ENCODE results near the gene NOTUM. TPM values are rescaled to one million over a fixed set of nuclear protein-coding genes. Genes with fewer than 3 reads are reported as not detected.

Gene NOTUM
- total and polyA plus RNA-seq, 2 of the 4 experiments (the other 2 are of a cell fraction): 0.05 TPM; not detected in 1

GRCh38 chr17:81904600-81905423, 56.2 kb downstream of the NOTUM start:
- Histone ChIP-seq H2AFZ (replicated peaks; ENCODE audit: low read length, poor library complexity) (no peak overlapping the region), H2AK5ac (ENCODE audit: low read depth, low read length) (no peak overlapping the region), H3K9me1 (ENCODE audit: insufficient read depth, low read length) (0 out of 2 replicates have a peak, but pooled peaks cover 4% of the 10 kb centered on the region), H3K56ac (ENCODE audit: extremely low read depth, insufficient read depth, low read length) (no peak overlapping the region), H4K91ac (ENCODE audit: insufficient read depth, low read depth, low read length) (no peak overlapping the region), H2BK5ac (ENCODE audit: low read depth, low read length, poor library complexity, severe bottlenecking) (no peak overlapping the region), H3K9me3 (ENCODE audit: control insufficient read depth, insufficient read depth, low read length) (no peaks in the 10 kb centered on the region), H3K4me2 (ENCODE audit: low read depth, low read length) (no peak overlapping the region), H2BK15ac (ENCODE audit: low read depth, low read length) (no peak overlapping the region), H3K14ac (replicated peaks; ENCODE audit: low read depth, low read length) (no peak overlapping the region), H2AK9ac (replicated peaks; ENCODE audit: low read depth, low read length, poor library complexity) (no peak overlapping the region), H3K4me1 (ENCODE audit: control insufficient read depth, insufficient read depth, low read length) (peaks cover 2% of the 10 kb centered on the region; the same call in 1 of the 2 replicates), H2BK20ac (ENCODE audit: low read depth, low read length) (no peak overlapping the region), H3K27ac (ENCODE audit: insufficient read depth, low read length) (no peak overlapping the region), H4K20me1 (ENCODE audit: insufficient read depth, low read length) (peaks cover 10% of the 10 kb centered on the region), H4K8ac (ENCODE audit: low read depth in 2 of 2, low read length in 2 of 2) (no peak overlapping the region), H3K27me3 (ENCODE audit: control insufficient read depth, insufficient read depth, low read length) (no peaks in the 10 kb centered on the region), H3K23ac (ENCODE audit: low read depth, low read length) (no peak overlapping the region), H3K36me3 (ENCODE audit: control insufficient read depth, insufficient read depth, low read length) (peaks cover 20% of the 10 kb centered on the region; the same call in 1 of the 2 replicates), H3K4me3 (ENCODE audit: insufficient read depth, low read depth, low read length) (no peak overlapping the region), H3K79me1 (ENCODE audit: low read depth in 1 of 2, low read length in 2 of 2) (peaks cover 0 to 20% of the 10 kb centered on the region in 2 experiments; a peak in 2 of 4 replicates), H4K5ac (ENCODE audit: low read depth, low read length) (no peak overlapping the region), H3K18ac (ENCODE audit: low read depth, low read length) (no peak overlapping the region), H2BK120ac (ENCODE audit: low read depth, low read length) (no peak overlapping the region), H3K9ac (ENCODE audit: low read depth, low read length) (no peak overlapping the region), H3K4ac (ENCODE audit: low read depth, low read length) (no peak overlapping the region)
- in situ Hi-C loops (cut with MboI; ENCODE audit: low sequenced_read_pairs) (no loop called here), intact Hi-C loops (cut with micrococcal nuclease) (no loop called here), dilution Hi-C loops (cut with HindIII; ENCODE audit: low sequenced_read_pairs, unreplicated experiment) (no loop called here)
- POLR2A ChIA-PET (ENCODE audit: unreplicated experiment): no interaction called here
- WGBS, 2 experiments (ENCODE audit: extremely low coverage in 2 of 2, insufficient read length in 1 of 2): 84% methylated on average over 5 of the region's 28 CpGs; no CpG with 5 or more reads in 1 of the 2 experiments
- no peak for DNase-seq
- CTCF ChIA-PET: no interaction called here
- no TSS peak for BruUV-seq (replicated peaks)
- ATAC-seq (ENCODE audit: low read depth): no peak
- TF ChIP-seq SMC3 (IDR thresholded peaks at IDR 0.05; ENCODE audit: low read depth, low read length) (no peak), ELK1 (IDR thresholded peaks at IDR 0.05; ENCODE audit: borderline replicate concordance, low read depth, low read length) (no peak), POLR2A (IDR thresholded peaks at IDR 0.05; ENCODE audit: low read depth, low read length) (no peak), BHLHE40 (IDR thresholded peaks at IDR 0.05; ENCODE audit: low read depth, low read length) (no peak), RFX5 (IDR thresholded peaks at IDR 0.05; ENCODE audit: low read depth, low read length) (no peak), RCOR1 (IDR thresholded peaks at IDR 0.05; ENCODE audit: insufficient replicate concordance, low read length) (no peak)
